Mucosa of descending colon (tissue), 3 donors: ENCODE data around the gene MAPKAP1. TPM values are rescaled to one million over a fixed set of nuclear protein-coding genes. Genes with fewer than 3 reads are reported as not detected.

Experiments used
- ATAC-seq: fragments of 200-7000 bp; cut with Tn5 transposase; one replicate; pipeline ENCODE4 v1.9.1; 2020; ENCODE audit warnings: mild to moderate bottlenecking, moderate library complexity
- DNase-seq, 3 donors: peaks; one replicate each; pipeline ENCODE4 v3.0.0-alpha.2; 2020
- H3K36me3 ChIP-seq: fragments of 200-600 bp; one replicate; pipeline ENCODE4 v1.8.0; 2021; ENCODE audit warnings: low read depth, mild to moderate bottlenecking
- H3K4me1 ChIP-seq: fragments of 200-600 bp; one replicate; pipeline ENCODE4 v1.8.0; 2021; ENCODE audit warnings: low read depth, mild to moderate bottlenecking
- H3K4me3 ChIP-seq: fragments of 200-600 bp; one replicate; pipeline ENCODE4 v1.8.0; 2021; ENCODE audit warnings: mild to moderate bottlenecking
- H3K9me3 ChIP-seq: fragments of 200-600 bp; one replicate; pipeline ENCODE4 v1.8.0; 2021; ENCODE audit warnings: mild to moderate bottlenecking
- intact Hi-C, 2 donors: fragments of 100-400 bp; cut with DNase I in 1 of 2; cut with micrococcal nuclease in 1 of 2; formaldehyde crosslinking; loops; one replicate each; pipeline versions ENCODE4 v1.11.0 to v1.11.1; 2022; cut with DNase I, micrococcal nuclease
- total RNA-seq, 3 donors: library from RNA; stranded (reverse); fragmentation: NEBNext Ultra II Directional in 2 of 3; extraction: Animal tissue kit (Norgen Biotek cat#: 25700) in 2 of 3; gene quantifications; one replicate each; pipeline versions ENCODE4 v1.2.1 to v1.2.4, GENCODE V29; 2021 to 2023
- TF ChIP-seq, protein P1 (sequence below): fragments of 200-600 bp; IDR thresholded peaks from one replicate; pipeline ENCODE4 v1.8.0; 2022; ENCODE audit warnings: antibody characterized with exemption, mild to moderate bottlenecking
- donor health status: DM: no; HTN: no; CAD: no; lungs with moderate emphysema.
- donor health status: DM: no; HTN: no; CAD: no.
- donor health status: DM: no; HTN: yes; CAD: no.

Gene MAPKAP1
- total RNA-seq, 3 donors from 2014 or later, result 73.2 to 98.4 (median 84.9) TPM

GRCh38 chr9:125609744-125610143 is 97.3 kb downstream of the MAPKAP1 start:
- no peak overlapping the region for H3K4me3 ChIP-seq

GRCh38 chr9:125608489-125609224 is 98.4 kb downstream of the MAPKAP1 start:
- Histone ChIP-seq H3K9me3 (no peaks in the 10 kb centered on the region), H3K36me3 (no peaks in the 10 kb centered on the region), H3K4me1 (no peaks in the 10 kb centered on the region), H3K4me3 (no peak overlapping the region)
- intact Hi-C loops, result no loop called here
- TF ChIP-seq, protein P1, sequence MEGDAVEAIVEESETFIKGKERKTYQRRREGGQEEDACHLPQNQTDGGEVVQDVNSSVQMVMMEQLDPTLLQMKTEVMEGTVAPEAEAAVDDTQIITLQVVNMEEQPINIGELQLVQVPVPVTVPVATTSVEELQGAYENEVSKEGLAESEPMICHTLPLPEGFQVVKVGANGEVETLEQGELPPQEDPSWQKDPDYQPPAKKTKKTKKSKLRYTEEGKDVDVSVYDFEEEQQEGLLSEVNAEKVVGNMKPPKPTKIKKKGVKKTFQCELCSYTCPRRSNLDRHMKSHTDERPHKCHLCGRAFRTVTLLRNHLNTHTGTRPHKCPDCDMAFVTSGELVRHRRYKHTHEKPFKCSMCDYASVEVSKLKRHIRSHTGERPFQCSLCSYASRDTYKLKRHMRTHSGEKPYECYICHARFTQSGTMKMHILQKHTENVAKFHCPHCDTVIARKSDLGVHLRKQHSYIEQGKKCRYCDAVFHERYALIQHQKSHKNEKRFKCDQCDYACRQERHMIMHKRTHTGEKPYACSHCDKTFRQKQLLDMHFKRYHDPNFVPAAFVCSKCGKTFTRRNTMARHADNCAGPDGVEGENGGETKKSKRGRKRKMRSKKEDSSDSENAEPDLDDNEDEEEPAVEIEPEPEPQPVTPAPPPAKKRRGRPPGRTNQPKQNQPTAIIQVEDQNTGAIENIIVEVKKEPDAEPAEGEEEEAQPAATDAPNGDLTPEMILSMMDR, result no peak
- no peak for DNase-seq
- ATAC-seq, result no peak

More at GRCh38 chr9:125609744-125610143, 97.3 kb downstream of the MAPKAP1 start:
- Histone ChIP-seq H3K36me3 (no peaks in the 10 kb centered on the region), H3K9me3 (no peaks in the 10 kb centered on the region), H3K4me1 (no peaks in the 10 kb centered on the region)
- intact Hi-C loops, result no loop called here
- no peak for ATAC-seq
- TF ChIP-seq, protein P1, result no peak
- no peak for DNase-seq

- intact Hi-C loops, result no loop called here
- no peak for DNase-seq
- no peak overlapping the region for H3K4me3 ChIP-seq
- H3K4me1 ChIP-seq, result peaks cover 16% of the 10 kb centered on the region
- H3K36me3 ChIP-seq, result no peaks in the 10 kb centered on the region
- no peak for ATAC-seq
- TF ChIP-seq, protein P1, result no peak
- no peaks in the 10 kb centered on the region for H3K9me3 ChIP-seq
Observed at GRCh38 chr9:125604196-125604595, 102.8 kb downstream of the MAPKAP1 start.

DNA sequence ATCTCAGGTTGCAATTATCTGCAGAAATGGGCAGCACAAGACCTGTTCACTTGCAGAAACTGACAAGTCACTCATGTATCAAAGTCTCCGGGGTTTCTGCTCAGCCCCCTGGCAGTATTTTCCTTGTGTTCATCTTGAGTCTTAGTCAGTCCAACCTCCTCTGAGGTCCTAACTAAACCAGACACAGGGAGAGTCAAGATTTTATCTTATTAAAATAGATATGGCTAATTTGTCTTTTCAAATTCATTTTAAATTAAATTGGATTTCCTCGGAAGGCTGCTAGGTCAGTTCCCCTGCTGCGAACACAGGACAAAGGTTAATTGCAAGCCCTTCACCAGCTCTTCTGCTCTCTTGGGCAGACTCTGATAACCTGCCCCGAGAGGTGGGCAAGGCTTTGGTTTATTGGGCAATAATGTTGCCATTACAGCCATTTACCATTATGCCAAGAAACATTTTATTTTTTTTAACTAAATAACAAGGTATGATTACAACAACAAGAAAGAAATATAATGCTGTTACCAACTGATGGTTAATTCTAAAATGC is 103.5 kb downstream of the MAPKAP1 start:
- DNase-seq (no peak), ATAC-seq (peak; percentile 58)
- Histone ChIP-seq H3K4me3 (no peak overlapping the region), H3K36me3 (no peaks in the 10 kb centered on the region), H3K4me1 (peaks cover 16% of the 10 kb centered on the region), H3K9me3 (no peaks in the 10 kb centered on the region)
- TF ChIP-seq, protein P1, result no peak
- intact Hi-C loops, result no loop called here

- Histone ChIP-seq H3K4me3 (no peak overlapping the region), H3K4me1 (peaks cover 16% of the 10 kb centered on the region), H3K36me3 (no peaks in the 10 kb centered on the region), H3K9me3 (no peaks in the 10 kb centered on the region)
- no peak for ATAC-seq
- TF ChIP-seq, protein P1, result no peak
- no peak for DNase-seq
- intact Hi-C loops, result no loop called here
Observed at GRCh38 chr9:125601961-125602360, 105.0 kb downstream of the MAPKAP1 start.
